Upper lobe of right lung (tissue), 1 donor: Measurements from ENCODE around the gene DAAM2. TPM values are rescaled to one million over a fixed set of nuclear protein-coding genes. Genes with fewer than 3 reads are reported as not detected.

Source experiments
- ATAC-seq: fragments of 200-7000 bp; cut with Tn5 transposase; one replicate; pipeline ENCODE4 v1.9.1; 2020; ENCODE audit warnings: mild to moderate bottlenecking, moderate library complexity
- DNase-seq: peaks from one replicate; pipeline ENCODE4 v3.0.0-alpha.2; 2020
- H3K27ac ChIP-seq: fragments of 200-600 bp; one replicate; pipeline ENCODE4 v1.8.0; 2022
- H3K27me3 ChIP-seq: fragments of 200-600 bp; one replicate; pipeline ENCODE4 v1.8.0; 2022; ENCODE audit warnings: mild to moderate bottlenecking
- H3K36me3 ChIP-seq: fragments of 200-600 bp; one replicate; pipeline ENCODE4 v1.8.0; 2022
- H3K4me1 ChIP-seq: fragments of 200-600 bp; one replicate; pipeline ENCODE4 v1.8.0; 2022
- H3K4me3 ChIP-seq: fragments of 200-600 bp; one replicate; pipeline ENCODE4 v1.8.0; 2022; ENCODE audit warnings: mild to moderate bottlenecking
- H3K9me3 ChIP-seq: fragments of 200-600 bp; one replicate; pipeline ENCODE4 v1.8.0; 2022
- CTCF ChIP-seq: fragments of 200-600 bp; IDR thresholded peaks from one replicate; pipeline ENCODE4 v1.8.0; 2022; ENCODE audit warnings: antibody characterized with exemption
- intact Hi-C: fragments of 100-400 bp; cut with DNase I; formaldehyde crosslinking; loops from one replicate; pipeline ENCODE4 v1.11.0; 2022
- total RNA-seq: library from RNA; stranded (reverse); fragmentation: NEBNext Ultra II Directional; extraction: Animal tissue kit (Norgen Biotek cat#: 25700); gene quantifications from one replicate; pipeline ENCODE4 v1.2.1, GENCODE V29; 2021
- donor health status: DM: no; HTN: yes; CAD: no; lungs with severe emphysema.

DAAM2 gene
- total RNA-seq, 1 donor from 2014 or later = 34.6 TPM

- H3K36me3 ChIP-seq = peaks cover 52% of the 10 kb centered on the region
- no peaks in the 10 kb centered on the region for H3K4me1 ChIP-seq
- no peaks in the 10 kb centered on the region for H3K9me3 ChIP-seq
- DNase-seq = no peak
- ATAC-seq = no peak
- TF ChIP-seq CTCF = no peak
- H3K4me3 ChIP-seq = no peak overlapping the region
- intact Hi-C loops = no loop called here
- no peaks in the 10 kb centered on the region for H3K27me3 ChIP-seq
- no peak overlapping the region for H3K27ac ChIP-seq
Measured at GRCh38 chr6:39914239-39914638, 122.1 kb downstream of the DAAM2 start.

- Histone ChIP-seq H3K4me1 (no peaks in the 10 kb centered on the region), H3K9me3 (no peaks in the 10 kb centered on the region), H3K27ac (no peak overlapping the region), H3K36me3 (peaks cover 57% of the 10 kb centered on the region), H3K27me3 (no peaks in the 10 kb centered on the region), H3K4me3 (no peak overlapping the region)
- intact Hi-C loops = no loop called here
- DNase-seq = no peak
- ATAC-seq = no peak
- no peak for TF ChIP-seq CTCF
Measured at GRCh38 chr6:39915866-39916265, 123.7 kb downstream of the DAAM2 start.

GRCh38 chr6:39917329-39917728 lies 125.2 kb downstream of the DAAM2 start:
- Histone ChIP-seq H3K36me3 (peaks cover 56% of the 10 kb centered on the region), H3K27ac (no peak overlapping the region), H3K4me1 (no peaks in the 10 kb centered on the region), H3K27me3 (no peaks in the 10 kb centered on the region), H3K4me3 (no peak overlapping the region), H3K9me3 (no peaks in the 10 kb centered on the region)
- no peak for ATAC-seq
- TF ChIP-seq CTCF = no peak
- intact Hi-C loops = no loop called here
- no peak for DNase-seq

GRCh38 chr6:39917981-39918380 lies 125.8 kb downstream of the DAAM2 start:
- Histone ChIP-seq H3K27me3 (no peaks in the 10 kb centered on the region), H3K9me3 (no peaks in the 10 kb centered on the region), H3K36me3 (peaks cover 50% of the 10 kb centered on the region), H3K4me3 (no peak overlapping the region), H3K27ac (no peak overlapping the region), H3K4me1 (no peaks in the 10 kb centered on the region)
- DNase-seq = no peak
- TF ChIP-seq CTCF = no peak
- intact Hi-C loops = no loop called here
- ATAC-seq = no peak

- H3K27me3 ChIP-seq = no peaks in the 10 kb centered on the region
- H3K27ac ChIP-seq = no peak overlapping the region
- no peak for TF ChIP-seq CTCF
- no peaks in the 10 kb centered on the region for H3K4me1 ChIP-seq
- DNase-seq = no peak
- no peak for ATAC-seq
- H3K9me3 ChIP-seq = no peaks in the 10 kb centered on the region
- intact Hi-C loops = no loop called here
- no peak overlapping the region for H3K4me3 ChIP-seq
- peaks cover 43% of the 10 kb centered on the region for H3K36me3 ChIP-seq
Measured at GRCh38 chr6:39918831-39919230, 126.7 kb downstream of the DAAM2 start.

- H3K9me3 ChIP-seq = no peaks in the 10 kb centered on the region
- TF ChIP-seq CTCF = no peak
- ATAC-seq = no peak
- intact Hi-C loops = no loop called here
- H3K36me3 ChIP-seq = peaks cover 45% of the 10 kb centered on the region
- H3K4me3 ChIP-seq = no peak overlapping the region
- H3K4me1 ChIP-seq = no peaks in the 10 kb centered on the region
- no peak for DNase-seq
- no peak overlapping the region for H3K27ac ChIP-seq
- no peaks in the 10 kb centered on the region for H3K27me3 ChIP-seq
Measured at GRCh38 chr6:39920157-39920556, 128.0 kb downstream of the DAAM2 start.
